PC-3 (cell line): ENCODE results near the gene CNTFR.

Experiments used
- CTCF ChIP-seq: fragments of 300-600 bp; sonication (generic); conservative IDR thresholded peaks from 2 replicates; pipeline ENCODE4 v1.5.1; 2017; ENCODE audit warnings: antibody characterized with exemption, low read depth, mild to moderate bottlenecking, low read length
- EZH2 ChIP-seq: fragments of 300-600 bp; sonication (generic); IDR thresholded peaks from one replicate; pipeline ENCODE4 v1.6.1; 2017; ENCODE audit warnings: antibody characterized with exemption, mild to moderate bottlenecking, low read length; ENCODE audit not compliant: unreplicated experiment

DNA sequence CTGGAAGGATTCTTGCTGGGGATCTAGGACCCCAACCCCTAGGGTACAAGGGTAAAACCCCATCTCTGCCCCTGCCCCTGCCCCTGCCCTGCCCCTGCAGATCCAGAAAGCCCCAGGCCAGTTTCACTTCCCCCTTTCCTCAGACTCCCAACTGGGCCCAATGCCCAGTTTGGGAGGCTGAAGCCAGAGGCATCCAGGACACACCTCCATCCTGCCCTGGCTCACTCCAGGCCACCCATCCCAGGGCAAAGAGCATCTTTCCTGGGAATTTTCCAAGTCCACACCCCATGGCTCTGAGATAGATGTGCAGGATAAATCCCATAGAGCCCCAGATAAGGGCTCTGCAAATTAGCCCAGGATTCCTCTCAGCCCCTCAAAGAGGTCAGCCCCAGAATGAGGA lies 17.4 kb downstream of the CNTFR start:
- TF ChIP-seq CTCF = no peak
- no peak for TF ChIP-seq EZH2
